ENCODE measurements around the gene RNF31.

The RNF31 gene

GRCh38 chr14:24147761-24148428 lies 597 bp downstream of the RNF31 start:
- no peak for FAIRE-seq
- DNase-seq (ENCODE audit: insufficient read length, low spot score): no peak
- TF ChIP-seq, protein P1, sequence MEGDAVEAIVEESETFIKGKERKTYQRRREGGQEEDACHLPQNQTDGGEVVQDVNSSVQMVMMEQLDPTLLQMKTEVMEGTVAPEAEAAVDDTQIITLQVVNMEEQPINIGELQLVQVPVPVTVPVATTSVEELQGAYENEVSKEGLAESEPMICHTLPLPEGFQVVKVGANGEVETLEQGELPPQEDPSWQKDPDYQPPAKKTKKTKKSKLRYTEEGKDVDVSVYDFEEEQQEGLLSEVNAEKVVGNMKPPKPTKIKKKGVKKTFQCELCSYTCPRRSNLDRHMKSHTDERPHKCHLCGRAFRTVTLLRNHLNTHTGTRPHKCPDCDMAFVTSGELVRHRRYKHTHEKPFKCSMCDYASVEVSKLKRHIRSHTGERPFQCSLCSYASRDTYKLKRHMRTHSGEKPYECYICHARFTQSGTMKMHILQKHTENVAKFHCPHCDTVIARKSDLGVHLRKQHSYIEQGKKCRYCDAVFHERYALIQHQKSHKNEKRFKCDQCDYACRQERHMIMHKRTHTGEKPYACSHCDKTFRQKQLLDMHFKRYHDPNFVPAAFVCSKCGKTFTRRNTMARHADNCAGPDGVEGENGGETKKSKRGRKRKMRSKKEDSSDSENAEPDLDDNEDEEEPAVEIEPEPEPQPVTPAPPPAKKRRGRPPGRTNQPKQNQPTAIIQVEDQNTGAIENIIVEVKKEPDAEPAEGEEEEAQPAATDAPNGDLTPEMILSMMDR (IDR thresholded peaks at IDR 0.05; ENCODE audit: insufficient read depth, missing control alignments): no peak

DNA sequence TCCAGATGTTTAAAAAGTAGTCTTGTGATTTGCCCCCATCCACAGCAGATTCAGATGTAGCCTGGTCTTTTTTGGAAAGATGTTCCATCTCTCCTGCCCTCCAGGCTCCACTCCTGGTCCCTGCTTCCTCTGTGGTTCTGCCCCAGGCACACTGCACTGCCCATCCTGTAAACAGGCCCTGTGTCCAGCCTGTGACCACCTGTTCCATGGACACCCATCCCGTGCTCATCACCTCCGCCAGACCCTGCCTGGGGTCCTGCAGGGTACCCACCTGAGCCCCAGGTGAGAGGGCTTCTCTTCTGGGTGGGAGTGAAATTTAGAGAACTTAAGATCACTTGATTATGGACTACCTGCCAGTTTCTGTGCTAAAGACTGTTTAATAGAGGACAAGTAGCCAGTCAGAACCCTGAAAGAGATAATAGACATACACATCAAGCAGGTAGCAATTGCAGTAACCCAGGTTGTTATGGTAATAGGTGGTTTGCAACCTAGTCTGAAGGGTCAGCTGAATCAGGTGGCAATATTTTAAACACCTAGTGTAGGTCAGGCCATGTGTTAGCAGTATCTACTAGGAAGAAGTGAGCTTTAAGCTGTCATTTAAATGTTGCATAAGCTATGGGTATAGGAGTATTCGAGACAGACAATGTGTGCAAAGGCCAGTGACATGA lies 2.1 kb downstream of the RNF31 start:
- FAIRE-seq: no peak
- TF ChIP-seq, protein P1 (IDR thresholded peaks at IDR 0.05; ENCODE audit: insufficient read depth, missing control alignments): no peak
- no peak for DNase-seq (ENCODE audit: insufficient read length, low spot score)

- no peak for FAIRE-seq
- DNase-seq (ENCODE audit: insufficient read length, low spot score): no peak
- TF ChIP-seq, protein P1 (IDR thresholded peaks at IDR 0.05; ENCODE audit: insufficient read depth, missing control alignments): no peak
Measured at GRCh38 chr14:24150061-24150460, 2.8 kb downstream of the RNF31 start.

GRCh38 chr14:24150567-24150966 lies 3.3 kb downstream of the RNF31 start:
- FAIRE-seq (no peak), DNase-seq (ENCODE audit: insufficient read length, low spot score) (no peak)
- TF ChIP-seq, protein P1 (IDR thresholded peaks at IDR 0.05; ENCODE audit: insufficient read depth, missing control alignments): no peak

- DNase-seq (ENCODE audit: insufficient read length, low spot score) (no peak), FAIRE-seq (no peak)
- TF ChIP-seq, protein P1 (IDR thresholded peaks at IDR 0.05; ENCODE audit: insufficient read depth, missing control alignments): no peak
Measured at GRCh38 chr14:24150993-24151392, 3.7 kb downstream of the RNF31 start.

- DNase-seq (ENCODE audit: insufficient read length, low spot score) (no peak), FAIRE-seq (no peak)
- TF ChIP-seq, protein P1 (IDR thresholded peaks at IDR 0.05; ENCODE audit: insufficient read depth, missing control alignments): no peak
Measured at GRCh38 chr14:24151404-24152080, 4.2 kb downstream of the RNF31 start.
